Stimulated activated naive CD8-positive, alpha-beta T cell treated with anti-CD3 and anti-CD28 coated beads, Interleukin-15, amount 100 ng/mL, for 72 hours (primary cell): Measurements from ENCODE around the gene PSPC1.
"Not testable (repeated sequence)": the region's sequence is repeated elsewhere in the genome, so short reads cannot be mapped to it uniquely, and the experiment has no call there.

ENCODE experiments used
- ATAC-seq: fragments of 150-1000 bp; cut with Tn5 transposase; 2 replicates; pipeline ENCODE4 v1.10.0; 2021; ENCODE audit warnings: mild to moderate bottlenecking, moderate library complexity
- DNase-seq, 2 donors: peaks; one replicate each; pipeline ENCODE4 v3.0.0; 2021 to 2022
- H3K27ac Mint-ChIP-seq, 2 donors: one replicate each; pipeline ENCODE4 v1.8.0; 2022; ENCODE audit warnings: mild to moderate bottlenecking in 2 of 2, mixed read lengths in 2 of 2, moderate library complexity in 2 of 2
- H3K27me3 Mint-ChIP-seq: one replicate; pipeline ENCODE4 v1.8.0; 2022; ENCODE audit warnings: mixed read lengths
- H3K4me1 Mint-ChIP-seq: one replicate; pipeline ENCODE4 v1.8.0; 2022; ENCODE audit warnings: mild to moderate bottlenecking, mixed read lengths
- H3K4me3 Mint-ChIP-seq, 2 donors: one replicate each; pipeline ENCODE4 v1.8.0; 2022; ENCODE audit warnings: mild to moderate bottlenecking in 2 of 2, mixed read lengths in 2 of 2, moderate library complexity in 1 of 2
- H3K9me3 Mint-ChIP-seq, 2 donors: one replicate each; pipeline ENCODE4 v1.8.0; 2022; ENCODE audit warnings: mixed read lengths in 2 of 2

The PSPC1 gene

DNA sequence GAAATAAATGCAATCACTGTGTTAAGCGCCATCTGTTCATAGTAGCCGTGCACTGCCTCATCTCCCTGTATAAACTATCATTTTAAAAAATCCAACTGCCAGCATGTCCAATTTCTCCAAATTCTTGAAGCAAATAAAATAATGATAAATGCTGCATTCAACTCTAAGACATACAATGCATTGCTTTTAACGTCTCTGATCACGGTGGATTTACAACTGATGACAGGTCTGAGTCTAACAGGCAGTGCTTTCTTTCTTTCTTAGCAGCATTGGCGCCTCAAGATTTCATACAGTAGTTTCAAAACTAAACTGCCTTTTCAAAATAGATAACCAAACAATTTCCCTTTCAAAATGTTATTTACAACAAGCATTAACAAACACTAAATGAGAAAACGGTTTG is 78.5 kb downstream of the PSPC1 start:
- ATAC-seq, H3K4me1 Mint-ChIP-seq, DNase-seq, H3K27me3 Mint-ChIP-seq, H3K9me3 Mint-ChIP-seq, H3K4me3 Mint-ChIP-seq, H3K27ac Mint-ChIP-seq: not testable (repeated sequence)

DNA sequence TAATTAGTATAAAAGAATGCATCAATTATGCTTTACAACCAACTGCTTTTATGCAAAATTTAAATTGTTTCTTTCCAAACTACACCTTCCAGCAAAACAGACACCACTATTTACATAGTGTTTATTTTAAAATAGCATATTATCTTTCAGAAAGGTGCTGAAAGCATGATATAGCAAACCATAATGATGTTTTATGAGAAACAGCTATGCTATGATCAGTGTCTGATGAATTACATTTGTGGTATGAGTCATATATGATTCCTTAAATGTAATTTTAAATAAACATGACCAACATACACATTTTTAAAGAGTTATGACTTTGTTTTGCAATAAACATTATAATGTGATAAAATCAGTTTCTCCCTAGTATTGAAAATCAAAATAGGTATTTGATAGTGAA is 81.1 kb downstream of the PSPC1 start:
- not testable (repeated sequence) for H3K27ac Mint-ChIP-seq, H3K4me1 Mint-ChIP-seq, H3K9me3 Mint-ChIP-seq, DNase-seq, H3K4me3 Mint-ChIP-seq, H3K27me3 Mint-ChIP-seq, ATAC-seq

DNA sequence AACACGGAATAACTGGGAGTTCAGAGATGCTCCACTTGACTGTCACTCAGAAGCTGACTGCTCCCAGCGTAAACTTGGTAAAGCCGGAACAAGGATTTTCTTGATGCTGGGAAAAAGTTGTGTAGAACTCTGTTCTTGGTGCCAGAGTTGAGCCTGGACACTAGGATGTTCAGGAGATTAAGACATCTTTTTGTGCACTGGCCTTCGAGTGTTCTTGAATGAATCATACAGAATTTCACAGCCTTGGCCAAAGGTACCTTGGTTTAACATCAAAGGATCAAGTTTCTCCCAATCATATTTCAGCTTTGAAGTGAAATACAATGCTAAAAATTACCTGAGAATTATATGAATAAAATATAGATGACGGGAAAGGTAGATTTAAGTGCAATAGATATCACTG is 81.8 kb downstream of the PSPC1 start:
- H3K9me3 Mint-ChIP-seq, H3K4me1 Mint-ChIP-seq, ATAC-seq, DNase-seq, H3K27ac Mint-ChIP-seq, H3K27me3 Mint-ChIP-seq, H3K4me3 Mint-ChIP-seq: not testable (repeated sequence)

DNA sequence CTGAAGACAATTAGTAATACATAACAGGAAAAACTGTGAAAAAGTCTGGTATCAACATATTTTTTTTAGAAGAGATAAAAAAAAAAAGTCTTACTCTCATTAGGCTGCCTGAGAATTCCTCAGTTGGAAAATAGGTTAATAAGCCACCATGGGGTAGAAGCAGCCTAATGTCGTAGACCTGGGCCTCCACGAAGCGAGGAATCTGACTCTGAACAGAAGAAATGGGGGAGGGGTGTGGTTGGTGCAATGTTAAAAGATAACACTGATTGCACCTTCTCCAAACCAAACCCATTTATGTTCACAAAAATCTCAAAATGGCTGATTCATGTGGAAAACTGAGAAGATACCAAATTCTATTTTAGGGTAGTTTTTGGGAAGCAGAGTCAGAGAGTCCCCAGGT is 86.9 kb downstream of the PSPC1 start:
- ATAC-seq = no peak

DNA sequence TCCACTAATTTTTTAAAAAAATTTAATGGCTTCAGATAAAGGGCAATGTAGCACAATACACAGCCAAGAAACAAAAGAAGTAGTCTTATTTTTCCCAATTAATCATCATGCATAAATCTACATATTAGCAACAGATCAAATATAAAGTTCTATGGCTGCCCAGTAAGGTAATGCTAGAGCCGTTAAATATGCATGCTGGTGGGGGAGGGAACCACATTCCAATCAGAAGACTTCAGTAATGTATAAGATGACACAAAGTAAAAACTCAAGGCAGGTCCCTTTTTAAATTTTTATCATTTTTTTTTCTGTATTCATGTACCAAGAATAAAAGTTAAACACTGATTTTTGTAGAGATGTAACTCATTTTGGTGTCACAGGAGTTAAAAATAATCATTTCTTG is 87.3 kb downstream of the PSPC1 start:
- no peaks in the 10 kb centered on the region for H3K27me3 Mint-ChIP-seq
- no peak for ATAC-seq
- no peak overlapping the region for H3K27ac Mint-ChIP-seq
- peaks cover 0 to 4% of the 10 kb centered on the region in 2 donors for H3K9me3 Mint-ChIP-seq
- H3K4me3 Mint-ChIP-seq = no peak overlapping the region
- DNase-seq = no peak
- no peaks in the 10 kb centered on the region for H3K4me1 Mint-ChIP-seq

More for the DNA sequence above, 86.9 kb downstream of the PSPC1 start:
- Mint-ChIP-seq H3K27ac (no peak overlapping the region), H3K9me3 (peaks cover 0 to 4% of the 10 kb centered on the region in 2 donors), H3K27me3 (no peaks in the 10 kb centered on the region), H3K4me3 (no peak overlapping the region), H3K4me1 (no peaks in the 10 kb centered on the region)
- DNase-seq = no peak

DNA sequence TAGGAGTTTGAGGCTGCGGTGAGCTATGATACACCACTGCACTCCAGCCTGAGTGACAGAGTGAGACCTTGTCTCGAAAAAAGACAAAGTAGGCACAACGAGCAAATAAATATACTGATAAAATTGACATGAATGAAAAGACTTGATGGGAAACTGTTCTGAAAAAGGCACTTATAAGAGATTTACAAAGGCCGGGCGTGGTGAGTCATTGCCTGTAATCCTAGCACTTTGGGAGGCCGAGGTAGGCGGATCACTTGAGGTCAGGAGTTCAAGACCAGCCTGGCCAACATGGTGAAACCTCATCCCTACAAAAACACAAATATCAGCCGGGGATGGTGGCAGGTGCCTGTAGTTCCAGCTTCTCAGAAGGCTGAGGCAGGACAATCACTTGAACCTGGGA is 91.3 kb downstream of the PSPC1 start:
- not testable (repeated sequence) for H3K9me3 Mint-ChIP-seq, DNase-seq, H3K4me3 Mint-ChIP-seq, H3K27me3 Mint-ChIP-seq, ATAC-seq, H3K4me1 Mint-ChIP-seq
- H3K27ac Mint-ChIP-seq = peak overlapping the region in 1 of 2 donors; percentile 54

DNA sequence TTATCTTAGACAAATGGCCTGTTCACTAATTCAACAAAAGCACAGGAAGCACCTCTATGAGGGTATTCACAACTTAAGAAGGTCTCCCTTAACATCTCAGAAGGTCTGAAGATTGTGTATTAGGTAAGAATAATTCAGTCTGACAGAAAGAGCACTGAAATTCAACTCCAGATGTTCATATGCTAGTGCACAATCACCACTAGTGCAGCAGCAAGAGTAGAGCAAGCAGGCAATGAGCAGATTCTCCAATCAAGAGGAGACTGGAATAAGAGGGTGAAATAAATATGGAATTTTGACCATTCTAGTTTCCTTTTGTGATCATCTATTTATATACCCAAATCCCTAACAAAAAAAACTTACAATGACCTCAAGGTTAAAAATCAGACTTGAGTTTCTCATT is 97.3 kb downstream of the PSPC1 start:
- ATAC-seq (no peak), DNase-seq (no peak)
- Mint-ChIP-seq H3K4me1 (peaks cover 15% of the 10 kb centered on the region), H3K27ac (no peak overlapping the region), H3K4me3 (no peak overlapping the region), H3K9me3 (no peaks in the 10 kb centered on the region), H3K27me3 (no peaks in the 10 kb centered on the region)

DNA sequence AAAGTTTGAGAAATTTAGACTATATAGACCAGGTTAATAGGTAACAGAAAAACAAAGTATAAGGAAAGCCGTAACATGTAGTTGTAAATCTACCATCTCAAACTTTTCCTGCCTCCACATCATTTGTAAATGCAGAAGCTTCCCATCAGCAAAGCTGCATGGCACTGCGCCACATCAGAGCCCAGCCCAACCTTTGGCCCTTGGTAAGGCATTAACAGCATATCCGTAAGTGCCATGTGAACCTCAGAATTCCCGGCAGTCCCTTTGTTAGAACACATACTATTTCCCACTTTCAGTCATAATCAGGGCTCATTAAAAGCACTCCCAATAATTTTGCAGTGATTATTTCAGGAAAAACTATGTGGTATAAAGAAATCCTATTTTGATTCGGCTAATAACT is 97.7 kb downstream of the PSPC1 start:
- Mint-ChIP-seq H3K27me3 (no peaks in the 10 kb centered on the region), H3K9me3 (no peaks in the 10 kb centered on the region), H3K4me1 (peaks cover 15% of the 10 kb centered on the region), H3K4me3 (no peak overlapping the region), H3K27ac (no peak overlapping the region)
- DNase-seq = no peak
- no peak for ATAC-seq

DNA sequence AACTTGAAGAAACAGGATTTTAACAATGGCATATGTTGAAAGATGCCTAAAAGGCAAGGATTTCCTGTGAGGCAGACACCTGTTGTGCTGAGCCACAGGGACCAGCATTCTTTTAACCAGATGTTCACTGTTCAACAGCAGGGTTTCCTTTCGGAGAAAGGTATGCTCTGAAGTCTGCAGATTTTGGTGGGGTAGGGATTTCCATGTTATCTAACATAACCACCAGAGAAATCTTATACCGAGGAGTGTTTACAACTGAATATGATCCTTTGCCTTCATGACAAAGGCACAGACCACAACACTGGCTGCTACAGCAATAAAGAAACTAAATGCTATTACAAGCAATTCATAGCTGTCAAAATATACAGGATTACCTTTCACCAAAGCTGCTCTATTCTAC is 101.2 kb downstream of the PSPC1 start:
- ATAC-seq = peak; percentile 91
- Mint-ChIP-seq H3K9me3 (no peaks in the 10 kb centered on the region), H3K27ac (peak overlapping the region in 1 of 2 donors; percentile 6), H3K4me1 (peaks cover 25% of the 10 kb centered on the region), H3K4me3 (no peak overlapping the region), H3K27me3 (no peaks in the 10 kb centered on the region)
- DNase-seq = no peak

DNA sequence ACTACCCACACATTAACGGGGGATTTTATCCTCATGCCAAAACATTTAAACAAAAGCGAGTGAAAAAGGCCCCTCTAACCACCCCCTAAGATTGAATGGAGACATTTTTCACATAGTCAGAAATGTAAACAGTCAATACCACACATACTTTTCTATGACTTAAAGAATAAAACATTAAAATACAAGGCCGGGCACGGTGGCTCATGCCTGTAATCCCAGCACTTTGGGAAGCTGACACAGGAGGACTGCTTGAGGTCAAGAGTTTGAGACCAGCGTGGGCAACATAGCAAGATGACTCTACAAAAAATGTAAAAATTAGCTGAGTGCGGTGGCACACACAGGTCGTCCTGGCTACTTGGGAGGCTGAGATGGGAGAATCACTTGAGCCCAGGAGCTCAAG is 102.0 kb downstream of the PSPC1 start:
- ATAC-seq = no peak
- Mint-ChIP-seq H3K4me1 (peaks cover 25% of the 10 kb centered on the region), H3K9me3 (no peaks in the 10 kb centered on the region), H3K27ac (peak overlapping the region in 1 of 2 donors; percentile 30), H3K4me3 (no peak overlapping the region), H3K27me3 (no peaks in the 10 kb centered on the region)
- no peak for DNase-seq

DNA sequence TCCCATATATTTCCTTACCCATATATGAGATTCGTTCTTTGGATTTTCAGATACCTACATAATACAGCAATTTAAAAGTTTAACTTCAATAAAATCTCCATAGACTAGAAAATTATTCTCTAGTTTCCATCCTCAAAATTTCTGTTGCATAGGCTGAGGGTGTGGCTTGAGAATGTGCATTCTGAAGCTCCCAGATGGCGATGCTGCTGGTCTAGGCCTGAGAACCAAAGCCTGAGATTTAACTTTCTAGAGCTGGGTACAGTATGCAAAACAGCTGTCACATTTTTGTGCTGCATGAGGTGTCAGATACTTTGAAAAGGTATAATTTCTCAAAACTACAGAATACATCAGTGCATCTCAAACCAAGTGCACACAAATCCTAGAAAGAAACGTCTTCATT is 106.6 kb downstream of the PSPC1 start:
- no peaks in the 10 kb centered on the region for H3K27me3 Mint-ChIP-seq
- peaks cover 10% of the 10 kb centered on the region for H3K4me1 Mint-ChIP-seq
- no peak for ATAC-seq
- peak overlapping the region in 1 of 2 donors; percentile 12 for H3K27ac Mint-ChIP-seq
- no peak overlapping the region for H3K4me3 Mint-ChIP-seq
- H3K9me3 Mint-ChIP-seq = no peaks in the 10 kb centered on the region
- DNase-seq = no peak

DNA sequence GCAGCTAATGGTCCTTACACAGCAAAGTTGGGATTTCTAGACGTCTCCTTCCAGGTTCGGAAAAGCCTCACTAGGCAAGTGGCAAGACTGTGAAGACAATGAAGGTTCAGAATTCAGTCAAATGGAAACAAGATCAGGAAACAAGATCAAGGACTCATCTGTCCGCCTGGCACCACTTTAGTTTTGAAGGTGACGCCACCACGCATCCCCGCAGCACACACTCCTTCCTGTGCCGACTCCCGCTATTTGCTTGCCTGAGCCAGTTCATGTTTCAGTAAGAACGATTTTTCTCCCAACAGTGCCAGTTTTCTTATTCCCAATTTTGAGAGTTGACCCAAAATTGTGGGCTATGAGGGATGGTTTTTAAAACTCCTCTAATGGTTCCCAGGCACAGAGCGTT is 107.8 kb downstream of the PSPC1 start:
- Mint-ChIP-seq H3K27me3 (no peaks in the 10 kb centered on the region), H3K27ac (no peak overlapping the region)
- no peak for DNase-seq

DNA sequence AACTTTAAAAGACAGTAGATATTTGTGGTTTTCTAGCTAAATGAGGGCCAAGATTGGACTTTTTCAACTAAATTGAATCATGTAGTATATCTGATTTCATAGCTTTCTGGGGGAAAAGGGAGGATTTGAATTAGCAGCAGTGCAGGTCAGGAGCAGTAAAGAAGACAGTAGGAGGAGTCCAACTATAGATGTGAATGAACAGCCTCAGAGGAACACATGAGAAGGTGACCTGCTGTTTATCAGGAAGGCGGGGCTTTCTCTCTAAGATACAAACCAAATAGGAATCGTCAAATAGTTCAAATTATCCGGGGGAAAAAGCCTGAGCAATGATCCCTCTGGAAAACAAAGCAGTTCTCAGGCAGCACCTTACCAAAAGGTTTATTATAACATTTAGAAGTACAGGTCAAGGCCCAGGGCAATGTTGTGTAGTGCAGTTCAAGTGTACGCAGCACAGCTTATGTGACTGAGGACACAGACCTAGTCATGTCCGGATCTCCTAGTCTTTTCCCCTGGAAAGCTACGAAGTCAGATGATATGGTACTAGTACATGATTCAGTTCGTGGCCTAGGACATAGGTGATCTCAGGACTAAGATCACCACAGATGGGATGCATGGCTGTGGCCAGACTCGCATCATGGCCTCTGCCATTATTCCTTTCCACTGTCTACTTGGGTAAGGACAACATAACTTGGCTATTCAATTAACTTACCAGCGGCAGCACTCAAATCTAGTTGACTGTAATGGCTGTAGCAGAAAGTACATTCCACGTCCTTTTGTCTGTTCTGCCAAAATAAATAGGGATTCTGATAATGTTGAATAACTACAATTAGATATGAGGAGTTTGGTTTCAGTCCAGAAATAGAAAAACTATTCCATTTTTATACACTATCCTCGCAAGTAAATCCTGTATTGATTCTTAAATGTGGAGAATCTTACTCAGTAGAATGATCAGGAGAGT is 109.0 kb downstream of the PSPC1 start:
- Mint-ChIP-seq H3K27me3 (no peaks in the 10 kb centered on the region), H3K27ac (peak overlapping the region; percentile 25 to 28), H3K9me3 (no peaks in the 10 kb centered on the region), H3K4me1 (peaks cover 10% of the 10 kb centered on the region), H3K4me3 (no peak overlapping the region)
- DNase-seq (no peak), ATAC-seq (no peak)

More for the DNA sequence above, 107.8 kb downstream of the PSPC1 start:
- no peak for ATAC-seq
- H3K9me3 Mint-ChIP-seq = no peaks in the 10 kb centered on the region
- H3K4me3 Mint-ChIP-seq = no peak overlapping the region
- peaks cover 10% of the 10 kb centered on the region for H3K4me1 Mint-ChIP-seq

DNA sequence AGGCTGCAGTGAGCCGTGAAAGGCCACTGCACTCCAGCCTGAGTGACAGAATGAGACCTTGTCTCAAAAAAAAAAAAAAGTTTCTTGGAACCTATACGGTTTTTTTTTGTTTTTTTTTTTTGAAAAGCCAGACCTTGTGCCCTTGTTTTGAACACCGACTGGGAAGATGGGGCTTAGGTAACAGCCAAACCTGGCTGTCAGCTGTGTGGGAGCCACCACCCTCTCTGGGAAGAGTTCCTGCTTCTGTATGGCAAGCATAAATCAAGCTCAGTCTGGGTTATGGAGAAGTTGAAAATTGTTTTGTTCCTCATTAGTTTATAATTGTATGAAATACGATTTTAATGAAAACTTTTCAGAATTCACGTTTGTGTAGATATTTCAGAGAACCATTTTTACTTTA is 109.8 kb downstream of the PSPC1 start:
- Mint-ChIP-seq H3K4me1 (peaks cover 8% of the 10 kb centered on the region), H3K9me3 (no peaks in the 10 kb centered on the region), H3K27ac (peak overlapping the region in 1 of 2 donors; percentile 89), H3K27me3 (no peaks in the 10 kb centered on the region), H3K4me3 (no peak overlapping the region)
- DNase-seq (no peak), ATAC-seq (no peak)

DNA sequence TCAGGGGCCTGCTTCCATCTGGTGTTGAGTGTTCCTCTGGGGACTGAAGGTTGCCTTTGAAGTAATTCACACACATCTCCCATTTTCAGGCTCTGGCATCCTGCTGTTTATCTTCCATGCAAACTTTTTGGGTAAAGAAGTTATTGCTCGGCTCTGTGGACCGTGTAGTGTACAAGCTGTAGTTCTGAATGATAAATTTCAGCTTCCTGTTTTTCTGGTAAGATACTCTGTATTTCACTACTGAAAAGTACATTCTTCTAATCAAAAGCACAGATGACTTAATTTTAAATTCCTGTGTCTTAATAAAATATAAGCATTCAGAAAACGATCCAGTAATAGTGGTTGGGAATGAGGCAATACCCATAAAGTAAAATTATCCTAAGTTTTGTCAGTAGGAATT is 112.6 kb downstream of the PSPC1 start:
- ATAC-seq = no peak
- H3K4me1 Mint-ChIP-seq = peaks cover under 1% of the 10 kb centered on the region
- no peaks in the 10 kb centered on the region for H3K27me3 Mint-ChIP-seq
- H3K4me3 Mint-ChIP-seq = no peak overlapping the region
- H3K27ac Mint-ChIP-seq = peak overlapping the region in 1 of 2 donors; percentile 78
- H3K9me3 Mint-ChIP-seq = no peaks in the 10 kb centered on the region
- DNase-seq = no peak

DNA sequence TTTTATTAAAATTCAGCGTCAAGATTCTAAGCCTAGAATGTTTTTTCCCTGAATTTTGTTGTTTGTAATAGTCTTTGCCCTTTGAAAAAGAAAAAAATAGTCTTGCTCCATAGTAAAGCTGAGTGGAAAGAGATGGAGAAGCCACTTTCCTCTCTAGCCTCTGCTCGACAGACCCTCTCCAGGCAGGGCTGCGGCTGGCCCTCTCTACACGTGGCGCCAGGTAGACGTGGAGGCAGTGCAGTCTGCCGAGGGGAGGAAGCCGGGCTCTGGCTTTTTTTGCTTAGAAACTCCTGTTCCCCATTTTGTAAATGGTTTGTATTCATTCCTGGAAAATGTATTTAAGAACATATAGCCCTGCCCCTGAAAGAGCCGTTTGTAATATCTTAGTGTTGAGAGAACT is 114.0 kb downstream of the PSPC1 start:
- no peak for ATAC-seq
- no peak overlapping the region for H3K4me3 Mint-ChIP-seq
- peaks cover 12% of the 10 kb centered on the region for H3K4me1 Mint-ChIP-seq
- peak overlapping the region in 1 of 2 donors; percentile 63 for H3K27ac Mint-ChIP-seq
- no peak for DNase-seq
- H3K9me3 Mint-ChIP-seq = no peaks in the 10 kb centered on the region
- H3K27me3 Mint-ChIP-seq = no peaks in the 10 kb centered on the region
